ENCODE results near the gene SLC18A2. TPM values are rescaled to one million over a fixed set of nuclear protein-coding genes. Genes with fewer than 3 reads are reported as not detected.

SLC18A2 gene
- total and polyA plus RNA-seq, 9 of the 15 experiments (the other 6 are each of a cell fraction or from before 2014, with no cell fraction given) = 0.03 to 5.4 (median 0.40) TPM

DNA sequence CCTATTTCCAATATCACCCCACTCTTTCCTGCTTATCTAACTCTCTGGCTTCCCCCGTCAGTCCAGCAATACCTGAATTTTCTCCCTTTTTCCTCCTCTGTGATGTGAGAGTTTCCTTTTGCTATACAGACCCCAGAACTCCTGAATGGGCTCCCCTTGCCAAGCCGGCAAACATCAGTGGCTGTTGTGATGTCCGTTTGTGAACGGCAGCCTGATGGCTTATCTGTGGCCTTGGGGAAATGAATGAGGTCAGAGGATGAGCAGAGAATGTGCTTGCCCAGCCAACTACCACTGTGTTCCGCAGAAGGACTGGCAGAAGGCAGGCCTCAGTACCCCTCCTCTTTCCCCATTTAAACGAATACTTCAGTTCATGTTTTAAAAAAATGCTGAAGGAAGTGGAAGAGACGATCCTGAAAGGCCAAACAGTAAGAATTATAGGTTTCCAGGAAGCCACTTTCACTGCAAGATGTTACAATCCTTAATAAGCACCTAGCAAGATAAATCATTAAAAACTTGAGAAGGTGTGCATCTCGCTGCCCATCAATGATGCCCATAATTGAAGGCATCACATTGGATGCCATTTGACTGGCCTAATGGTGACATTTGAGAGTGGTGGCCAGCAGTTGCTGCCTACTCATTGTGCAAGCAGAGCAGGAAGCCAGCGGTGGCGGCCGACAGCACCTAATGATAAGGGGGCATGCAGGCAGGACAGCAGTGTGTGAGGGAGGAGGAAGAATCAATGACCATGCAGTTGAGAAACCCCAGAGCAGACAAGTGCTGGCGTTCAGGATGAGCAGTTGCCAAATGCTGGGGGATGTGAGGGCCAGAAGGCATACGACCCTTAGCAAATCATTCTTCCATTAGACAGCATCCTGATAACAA, 31.5 kb downstream of the SLC18A2 start (continued):
- TF ChIP-seq, protein P1, sequence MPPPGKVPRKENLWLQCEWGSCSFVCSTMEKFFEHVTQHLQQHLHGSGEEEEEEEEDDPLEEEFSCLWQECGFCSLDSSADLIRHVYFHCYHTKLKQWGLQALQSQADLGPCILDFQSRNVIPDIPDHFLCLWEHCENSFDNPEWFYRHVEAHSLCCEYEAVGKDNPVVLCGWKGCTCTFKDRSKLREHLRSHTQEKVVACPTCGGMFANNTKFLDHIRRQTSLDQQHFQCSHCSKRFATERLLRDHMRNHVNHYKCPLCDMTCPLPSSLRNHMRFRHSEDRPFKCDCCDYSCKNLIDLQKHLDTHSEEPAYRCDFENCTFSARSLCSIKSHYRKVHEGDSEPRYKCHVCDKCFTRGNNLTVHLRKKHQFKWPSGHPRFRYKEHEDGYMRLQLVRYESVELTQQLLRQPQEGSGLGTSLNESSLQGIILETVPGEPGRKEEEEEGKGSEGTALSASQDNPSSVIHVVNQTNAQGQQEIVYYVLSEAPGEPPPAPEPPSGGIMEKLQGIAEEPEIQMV (tag; conservative IDR thresholded peaks at IDR 0.05; ENCODE audit: low read depth) = no peak
- TF ChIP-seq SMARCE1 (IDR thresholded peaks at IDR 0.05) = no peak
- TF ChIP-seq ZNF224 (CRISPR knock-in tag; IDR thresholded peaks at IDR 0.05) = no peak
- TF ChIP-seq HDAC6 (IDR thresholded peaks at IDR 0.05; ENCODE audit: low read depth, low read length) = no peak
- TF ChIP-seq, protein P2, sequence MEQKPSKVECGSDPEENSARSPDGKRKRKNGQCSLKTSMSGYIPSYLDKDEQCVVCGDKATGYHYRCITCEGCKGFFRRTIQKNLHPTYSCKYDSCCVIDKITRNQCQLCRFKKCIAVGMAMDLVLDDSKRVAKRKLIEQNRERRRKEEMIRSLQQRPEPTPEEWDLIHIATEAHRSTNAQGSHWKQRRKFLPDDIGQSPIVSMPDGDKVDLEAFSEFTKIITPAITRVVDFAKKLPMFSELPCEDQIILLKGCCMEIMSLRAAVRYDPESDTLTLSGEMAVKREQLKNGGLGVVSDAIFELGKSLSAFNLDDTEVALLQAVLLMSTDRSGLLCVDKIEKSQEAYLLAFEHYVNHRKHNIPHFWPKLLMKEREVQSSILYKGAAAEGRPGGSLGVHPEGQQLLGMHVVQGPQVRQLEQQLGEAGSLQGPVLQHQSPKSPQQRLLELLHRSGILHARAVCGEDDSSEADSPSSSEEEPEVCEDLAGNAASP (IDR thresholded peaks at IDR 0.05) = no peak
- no peak for TF ChIP-seq MTA2 (IDR thresholded peaks at IDR 0.05; ENCODE audit: low read depth)
- no peak for TF ChIP-seq NCOA4 (IDR thresholded peaks at IDR 0.05; ENCODE audit: partially characterized antibody)
- no peak for TF ChIP-seq ZNF41 (CRISPR knock-in tag; conservative IDR thresholded peaks at IDR 0.05)
- TF ChIP-seq CXXC5 (CRISPR knock-in tag; IDR thresholded peaks at IDR 0.05) = no peak
- TF ChIP-seq, protein P3, sequence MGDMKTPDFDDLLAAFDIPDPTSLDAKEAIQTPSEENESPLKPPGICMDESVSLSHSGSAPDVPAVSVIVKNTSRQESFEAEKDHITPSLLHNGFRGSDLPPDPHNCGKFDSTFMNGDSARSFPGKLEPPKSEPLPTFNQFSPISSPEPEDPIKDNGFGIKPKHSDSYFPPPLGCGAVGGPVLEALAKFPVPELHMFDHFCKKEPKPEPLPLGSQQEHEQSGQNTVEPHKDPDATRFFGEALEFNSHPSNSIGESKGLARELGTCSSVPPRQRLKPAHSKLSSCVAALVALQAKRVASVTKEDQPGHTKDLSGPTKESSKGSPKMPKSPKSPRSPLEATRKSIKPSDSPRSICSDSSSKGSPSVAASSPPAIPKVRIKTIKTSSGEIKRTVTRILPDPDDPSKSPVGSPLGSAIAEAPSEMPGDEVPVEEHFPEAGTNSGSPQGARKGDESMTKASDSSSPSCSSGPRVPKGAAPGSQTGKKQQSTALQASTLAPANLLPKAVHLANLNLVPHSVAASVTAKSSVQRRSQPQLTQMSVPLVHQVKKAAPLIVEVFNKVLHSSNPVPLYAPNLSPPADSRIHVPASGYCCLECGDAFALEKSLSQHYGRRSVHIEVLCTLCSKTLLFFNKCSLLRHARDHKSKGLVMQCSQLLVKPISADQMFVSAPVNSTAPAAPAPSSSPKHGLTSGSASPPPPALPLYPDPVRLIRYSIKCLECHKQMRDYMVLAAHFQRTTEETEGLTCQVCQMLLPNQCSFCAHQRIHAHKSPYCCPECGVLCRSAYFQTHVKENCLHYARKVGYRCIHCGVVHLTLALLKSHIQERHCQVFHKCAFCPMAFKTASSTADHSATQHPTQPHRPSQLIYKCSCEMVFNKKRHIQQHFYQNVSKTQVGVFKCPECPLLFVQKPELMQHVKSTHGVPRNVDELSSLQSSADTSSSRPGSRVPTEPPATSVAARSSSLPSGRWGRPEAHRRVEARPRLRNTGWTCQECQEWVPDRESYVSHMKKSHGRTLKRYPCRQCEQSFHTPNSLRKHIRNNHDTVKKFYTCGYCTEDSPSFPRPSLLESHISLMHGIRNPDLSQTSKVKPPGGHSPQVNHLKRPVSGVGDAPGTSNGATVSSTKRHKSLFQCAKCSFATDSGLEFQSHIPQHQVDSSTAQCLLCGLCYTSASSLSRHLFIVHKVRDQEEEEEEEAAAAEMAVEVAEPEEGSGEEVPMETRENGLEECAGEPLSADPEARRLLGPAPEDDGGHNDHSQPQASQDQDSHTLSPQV (IDR thresholded peaks at IDR 0.05) = peak; percentile 58; the same call in 1 of the 2 replicates
- TF ChIP-seq, protein P4, sequence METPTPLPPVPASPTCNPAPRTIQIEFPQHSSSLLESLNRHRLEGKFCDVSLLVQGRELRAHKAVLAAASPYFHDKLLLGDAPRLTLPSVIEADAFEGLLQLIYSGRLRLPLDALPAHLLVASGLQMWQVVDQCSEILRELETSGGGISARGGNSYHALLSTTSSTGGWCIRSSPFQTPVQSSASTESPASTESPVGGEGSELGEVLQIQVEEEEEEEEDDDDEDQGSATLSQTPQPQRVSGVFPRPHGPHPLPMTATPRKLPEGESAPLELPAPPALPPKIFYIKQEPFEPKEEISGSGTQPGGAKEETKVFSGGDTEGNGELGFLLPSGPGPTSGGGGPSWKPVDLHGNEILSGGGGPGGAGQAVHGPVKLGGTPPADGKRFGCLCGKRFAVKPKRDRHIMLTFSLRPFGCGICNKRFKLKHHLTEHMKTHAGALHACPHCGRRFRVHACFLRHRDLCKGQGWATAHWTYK (CRISPR knock-in tag; IDR thresholded peaks at IDR 0.05) = no peak
- TF ChIP-seq SIN3B (IDR thresholded peaks at IDR 0.05; ENCODE audit: low read depth) = no peak
- TF ChIP-seq SMARCB1 (IDR thresholded peaks at IDR 0.05; ENCODE audit: insufficient read length, low read depth) = no peak
- no peak for TF ChIP-seq GATAD2A (IDR thresholded peaks at IDR 0.05)
- TF ChIP-seq PHB2 (IDR thresholded peaks at IDR 0.05; ENCODE audit: low read depth) = no peak
- TF ChIP-seq, protein P5, sequence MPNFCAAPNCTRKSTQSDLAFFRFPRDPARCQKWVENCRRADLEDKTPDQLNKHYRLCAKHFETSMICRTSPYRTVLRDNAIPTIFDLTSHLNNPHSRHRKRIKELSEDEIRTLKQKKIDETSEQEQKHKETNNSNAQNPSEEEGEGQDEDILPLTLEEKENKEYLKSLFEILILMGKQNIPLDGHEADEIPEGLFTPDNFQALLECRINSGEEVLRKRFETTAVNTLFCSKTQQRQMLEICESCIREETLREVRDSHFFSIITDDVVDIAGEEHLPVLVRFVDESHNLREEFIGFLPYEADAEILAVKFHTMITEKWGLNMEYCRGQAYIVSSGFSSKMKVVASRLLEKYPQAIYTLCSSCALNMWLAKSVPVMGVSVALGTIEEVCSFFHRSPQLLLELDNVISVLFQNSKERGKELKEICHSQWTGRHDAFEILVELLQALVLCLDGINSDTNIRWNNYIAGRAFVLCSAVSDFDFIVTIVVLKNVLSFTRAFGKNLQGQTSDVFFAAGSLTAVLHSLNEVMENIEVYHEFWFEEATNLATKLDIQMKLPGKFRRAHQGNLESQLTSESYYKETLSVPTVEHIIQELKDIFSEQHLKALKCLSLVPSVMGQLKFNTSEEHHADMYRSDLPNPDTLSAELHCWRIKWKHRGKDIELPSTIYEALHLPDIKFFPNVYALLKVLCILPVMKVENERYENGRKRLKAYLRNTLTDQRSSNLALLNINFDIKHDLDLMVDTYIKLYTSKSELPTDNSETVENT (CRISPR knock-in tag; IDR thresholded peaks at IDR 0.05) = no peak
